HG02970 (cell line): Measurements from ENCODE around the gene PDE4B.
A peak's percentile ranks its signal among the peaks of the same experiment; 100 is the strongest.
"Not testable (repeated sequence)": the region's sequence is repeated elsewhere in the genome, so short reads cannot be mapped to it uniquely, and the experiment has no call there.

Experiments used
- ATAC-seq: cut with Tn5 transposase; IDR thresholded peaks from one replicate; pipeline ENCODE4 v1.9.1; 2021; ENCODE audit warnings: mild to moderate bottlenecking, moderate library complexity, moderate number of reproducible peaks; ENCODE audit not compliant: unreplicated experiment, low FRiP score

PDE4B gene

DNA sequence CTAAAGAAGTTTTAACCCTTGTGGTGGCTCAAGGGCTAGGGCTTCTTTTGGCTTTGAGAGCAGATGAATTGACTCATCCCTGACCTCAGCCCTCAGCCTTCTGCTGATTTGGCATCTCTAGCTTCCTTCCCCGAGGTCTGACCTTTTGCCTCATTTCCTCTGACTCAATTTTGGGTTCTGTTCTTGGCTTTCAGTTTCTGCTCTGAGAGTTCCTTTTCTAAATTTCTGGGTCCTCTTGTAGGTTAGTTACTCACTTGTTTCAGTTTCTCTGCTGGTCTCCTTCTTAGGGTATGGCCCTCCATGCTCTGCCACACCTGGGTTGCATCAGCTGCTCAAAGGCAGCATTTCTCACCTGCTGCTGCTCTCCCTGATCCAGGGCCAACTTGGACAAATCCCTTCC, 19.4 kb downstream of the PDE4B start:
- peak; percentile 100 for ATAC-seq

DNA sequence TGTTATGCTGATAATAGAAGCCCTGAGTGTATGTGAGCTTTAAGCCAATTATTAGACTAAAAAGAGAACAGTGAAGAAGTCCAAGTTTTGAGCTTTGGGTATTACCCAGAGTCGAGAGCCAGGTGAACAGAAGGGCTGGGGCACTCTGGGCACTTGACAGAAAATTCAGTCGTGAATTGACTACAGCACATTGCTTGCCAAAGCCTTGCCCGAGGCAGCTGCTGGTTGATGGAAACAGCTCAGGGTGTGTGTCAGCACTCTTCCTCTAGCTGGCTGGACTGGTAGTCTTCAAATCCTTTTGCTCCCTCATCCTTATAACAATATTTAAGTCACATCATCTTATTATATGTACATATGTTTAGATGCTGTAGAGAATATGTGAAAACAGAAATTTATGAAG, 21.3 kb downstream of the PDE4B start:
- no peak for ATAC-seq

DNA sequence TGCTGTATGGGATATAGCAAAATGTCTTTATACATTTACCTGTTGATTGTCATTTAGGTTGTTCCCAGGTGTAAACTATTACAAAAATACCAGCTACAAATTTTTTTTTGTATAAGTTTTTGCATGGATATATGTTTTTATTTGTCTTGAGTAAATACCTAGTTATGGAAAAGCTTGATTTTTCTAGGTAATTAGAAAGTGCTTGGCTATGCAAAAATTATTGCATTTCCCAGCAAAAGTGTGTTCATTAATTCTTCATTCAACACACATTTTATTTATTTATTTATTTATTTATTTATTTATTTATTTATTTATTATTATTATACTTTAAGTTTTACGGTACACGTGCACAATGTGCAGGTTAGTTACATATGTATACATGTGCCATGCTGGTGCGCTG, 22.1 kb downstream of the PDE4B start:
- ATAC-seq = no peak

DNA sequence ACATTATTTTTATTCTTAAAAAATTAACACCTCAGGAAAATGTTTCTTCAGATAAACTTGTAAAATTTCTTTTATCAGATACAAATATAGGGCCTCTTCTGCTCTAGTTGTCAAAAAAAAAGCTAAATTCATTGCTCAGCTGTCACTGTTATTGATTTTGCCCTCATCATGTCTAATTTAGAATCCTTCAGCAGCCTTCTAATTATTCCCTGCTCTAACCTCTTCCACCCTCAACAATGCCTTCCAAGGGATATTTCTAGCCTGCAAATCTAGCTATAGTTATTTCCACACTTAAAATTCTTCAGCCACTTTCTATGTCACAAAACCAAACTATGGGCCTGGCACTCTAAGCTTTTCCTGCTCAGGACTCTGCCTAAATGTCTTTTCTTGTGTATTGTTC, 25.2 kb downstream of the PDE4B start:
- no peak for ATAC-seq

DNA sequence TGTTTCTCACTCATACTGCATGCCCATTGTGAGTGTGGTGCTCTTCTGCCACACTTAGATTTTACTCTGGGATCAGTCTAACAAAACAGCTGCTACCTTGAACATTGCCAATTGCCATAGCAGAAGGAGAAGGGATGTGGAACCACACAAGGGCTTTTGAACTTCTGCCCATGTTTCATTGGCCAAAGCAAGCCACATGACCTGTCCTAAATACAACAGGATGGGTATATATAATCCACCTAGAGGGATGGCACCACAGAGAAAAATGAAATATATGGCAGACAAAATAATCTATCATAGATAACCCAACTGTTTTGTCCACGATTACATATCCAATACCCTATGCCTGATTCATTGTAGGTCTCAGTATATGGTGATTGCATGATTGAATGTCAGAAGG, 26.3 kb downstream of the PDE4B start:
- ATAC-seq = no peak

DNA sequence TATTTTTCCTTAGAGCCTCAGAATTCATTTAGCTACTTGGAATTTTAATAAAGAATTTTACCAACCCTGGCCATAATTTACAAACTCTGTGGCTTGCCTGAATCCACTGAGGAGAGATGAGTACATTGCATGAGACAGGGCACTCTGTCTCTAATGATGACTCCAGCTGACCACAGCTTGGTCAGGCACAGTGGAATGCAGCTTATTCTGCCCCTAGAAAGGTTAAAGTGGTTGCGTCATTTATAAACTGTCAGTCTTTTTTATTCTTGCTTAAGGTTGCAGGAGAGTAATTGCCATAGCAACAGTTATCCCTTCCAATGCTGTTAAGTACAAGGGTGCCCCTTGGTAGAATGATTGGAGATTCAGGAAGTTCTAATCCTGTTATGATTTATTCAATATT, 28.3 kb downstream of the PDE4B start:
- no peak for ATAC-seq

DNA sequence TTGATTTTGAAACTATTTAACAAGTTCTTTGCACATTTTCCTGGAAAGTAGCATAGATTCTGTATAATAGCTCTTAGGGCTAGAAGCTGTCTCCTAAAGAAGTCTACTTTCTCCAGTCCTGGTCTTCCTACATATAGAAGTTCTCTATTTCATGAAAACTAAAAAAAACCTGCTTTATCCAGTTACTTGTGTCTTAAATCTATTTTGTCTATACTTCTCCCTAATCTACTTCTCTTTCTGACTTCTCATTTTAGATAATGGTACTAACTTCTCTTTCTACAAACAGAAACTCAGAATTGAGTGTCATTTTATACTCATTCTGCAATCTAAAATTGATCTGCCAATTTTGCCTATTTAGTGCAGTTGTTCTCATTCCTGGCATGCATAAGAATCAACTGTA, 28.7 kb downstream of the PDE4B start:
- ATAC-seq = no peak

DNA sequence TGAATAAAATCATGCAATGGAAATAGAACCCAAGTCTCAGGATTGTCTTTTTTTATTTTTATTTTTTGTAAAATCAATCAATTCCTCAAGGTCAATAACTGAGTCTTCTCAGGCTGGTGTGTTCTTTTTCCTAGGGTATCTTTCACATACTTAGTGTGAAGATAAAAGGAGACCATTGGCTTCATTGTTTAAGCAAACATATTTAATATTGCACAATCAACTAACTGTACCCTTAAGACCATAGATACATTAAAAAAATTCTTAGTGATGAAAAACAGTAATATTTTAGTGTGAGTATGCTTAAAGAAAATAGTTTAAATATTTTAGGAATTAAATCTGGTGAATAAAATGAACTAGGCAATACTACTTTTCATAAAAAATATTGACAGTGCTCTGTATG, 31.4 kb downstream of the PDE4B start:
- no peak for ATAC-seq

DNA sequence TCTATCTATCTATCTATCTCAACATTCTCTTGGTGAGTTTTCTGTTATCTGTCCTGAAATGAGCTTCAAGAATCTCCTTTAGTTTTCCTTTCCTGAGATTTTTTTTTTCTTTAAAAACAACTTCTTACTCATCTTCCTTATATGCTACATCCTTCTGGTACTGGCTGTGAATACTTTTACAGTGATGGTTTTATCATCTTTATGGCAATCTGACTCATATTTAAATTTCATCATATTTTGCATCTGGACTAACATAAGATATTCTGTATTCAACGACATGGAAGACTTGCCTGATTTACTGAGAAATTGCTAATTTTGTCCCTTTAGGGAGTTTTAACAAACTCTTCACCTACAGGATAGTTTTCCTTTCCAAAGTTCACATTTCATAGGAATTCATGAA, 33.0 kb downstream of the PDE4B start:
- no peak for ATAC-seq

DNA sequence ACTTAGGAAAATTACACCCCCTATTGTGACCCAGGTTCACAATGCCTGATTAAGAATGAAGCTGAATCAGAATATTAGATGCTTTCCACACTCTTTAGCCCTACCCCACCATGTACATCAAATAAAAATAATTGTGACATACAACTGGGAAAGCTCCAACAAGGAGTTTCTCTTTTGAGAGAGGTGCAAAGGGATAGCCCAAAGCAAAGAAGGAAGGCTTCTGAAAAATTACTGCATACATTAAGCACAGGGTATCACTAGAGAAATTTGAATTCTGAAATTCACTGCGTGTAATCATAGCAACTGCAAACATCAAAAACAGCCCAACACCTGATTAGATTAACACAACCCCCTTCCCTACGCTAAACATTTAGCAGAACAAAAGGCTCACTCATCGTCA, 34.1 kb downstream of the PDE4B start:
- ATAC-seq = no peak

DNA sequence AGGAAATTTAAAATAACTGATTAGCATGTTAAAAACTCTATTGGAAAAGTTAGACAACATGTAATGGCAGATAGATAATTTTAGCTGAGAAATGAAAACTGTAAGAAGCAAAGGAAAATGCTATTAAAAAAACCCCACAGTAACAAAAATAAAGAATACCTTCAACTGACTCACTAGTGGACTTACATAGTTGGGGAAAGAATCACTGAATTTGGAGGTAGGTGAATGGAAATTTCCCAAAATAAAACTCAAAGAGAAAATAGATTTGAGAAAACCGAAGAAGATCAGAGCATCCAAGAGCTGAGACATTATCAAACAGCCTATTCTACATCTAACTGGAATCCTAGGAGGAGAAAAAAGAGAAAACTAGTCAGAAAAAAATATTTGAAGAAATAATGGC, 34.7 kb downstream of the PDE4B start:
- ATAC-seq = no peak

DNA sequence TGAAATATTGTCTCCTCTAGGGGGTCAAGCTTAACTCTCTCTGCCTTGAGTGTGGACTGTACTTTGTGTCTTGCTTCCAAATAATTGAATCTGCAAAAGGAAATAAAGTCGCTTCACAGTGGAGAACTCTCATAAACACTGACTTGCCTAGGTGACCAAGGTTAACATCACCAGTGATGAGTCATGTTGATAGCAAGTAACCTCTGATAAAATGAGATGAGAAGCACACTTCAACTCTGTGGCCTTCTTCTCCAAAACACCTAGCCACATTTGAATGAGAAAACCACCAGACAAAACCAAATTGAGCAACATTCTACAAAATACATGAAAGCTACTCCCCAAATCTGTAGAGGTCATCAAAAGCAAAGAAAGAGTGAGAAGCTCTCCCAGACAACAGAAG, 37.6 kb downstream of the PDE4B start:
- no peak for ATAC-seq

DNA sequence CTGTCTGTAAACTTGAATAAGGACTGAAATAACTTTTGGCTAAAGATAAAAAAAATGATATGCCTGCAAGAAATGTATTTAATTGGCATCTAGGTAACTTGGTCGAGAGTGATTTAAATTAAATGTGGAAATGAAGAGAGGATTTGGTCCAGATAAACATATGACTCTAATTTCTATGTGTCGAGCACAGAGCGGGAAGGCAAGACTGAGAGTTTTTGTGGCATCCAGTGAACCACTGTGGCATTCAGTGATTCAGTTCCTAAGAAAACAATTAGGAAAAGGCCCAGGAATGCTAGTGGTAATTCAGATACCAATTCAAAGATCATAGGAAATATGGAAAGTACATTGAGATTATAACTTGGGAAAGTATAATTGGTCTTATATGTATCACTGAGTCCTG, 39.6 kb downstream of the PDE4B start:
- no peak for ATAC-seq

DNA sequence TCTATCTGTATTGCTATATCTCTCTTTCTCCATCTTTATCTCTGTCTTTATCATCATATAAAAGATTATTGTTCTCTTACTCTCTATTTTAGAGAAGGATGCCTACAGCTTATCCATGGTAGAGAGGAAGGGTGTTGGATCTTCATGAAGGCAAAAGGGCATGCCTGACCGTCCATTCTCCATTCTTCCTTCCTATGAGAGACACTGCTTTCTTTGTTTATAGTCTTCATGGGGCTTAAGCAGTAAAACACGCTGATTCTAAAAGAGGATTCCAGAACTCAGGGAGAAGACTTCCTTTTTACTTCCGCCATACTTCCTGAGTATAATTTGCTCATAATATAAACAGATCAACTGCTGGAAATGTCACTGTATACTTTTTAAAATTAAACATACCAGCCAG, 44.0 kb downstream of the PDE4B start:
- no peak for ATAC-seq

DNA sequence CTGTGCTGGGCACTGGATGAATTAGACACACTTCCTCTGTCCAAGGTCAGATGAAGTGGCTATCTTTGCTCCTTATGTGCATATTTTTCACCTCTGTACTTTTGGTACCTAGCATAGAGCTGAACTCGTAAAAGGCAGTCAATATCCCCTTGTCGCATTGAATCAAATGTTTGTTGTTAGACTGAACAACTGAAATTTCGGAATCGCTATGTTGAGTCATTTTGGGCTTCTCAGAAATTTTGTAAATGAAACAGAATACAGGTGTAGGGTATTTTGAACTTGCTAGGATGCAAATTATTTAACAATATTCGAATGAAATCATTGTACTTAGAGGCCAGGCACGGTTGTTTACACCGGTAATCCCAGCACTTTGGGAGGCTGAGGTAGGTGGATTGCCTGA, 48.0 kb downstream of the PDE4B start:
- no peak for ATAC-seq

DNA sequence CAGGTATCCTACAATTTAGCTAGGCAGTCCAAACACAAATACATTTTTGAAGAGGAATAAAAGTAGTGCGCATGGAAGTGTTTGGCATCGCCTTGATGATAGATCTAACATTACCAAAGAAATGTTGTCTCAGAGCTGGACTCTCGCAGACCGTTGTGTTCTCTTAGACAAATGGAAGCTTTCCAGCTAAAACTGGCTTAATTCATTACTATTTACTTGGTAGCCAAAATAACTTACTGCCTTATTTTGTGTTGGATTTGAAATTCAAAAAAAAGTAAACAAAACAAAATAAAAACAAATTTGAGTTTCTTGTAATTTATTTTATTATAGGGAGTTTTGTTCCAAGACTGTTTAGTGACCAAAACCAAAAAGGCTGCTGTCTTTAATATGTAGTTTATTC, 51.6 kb downstream of the PDE4B start:
- no peak for ATAC-seq

DNA sequence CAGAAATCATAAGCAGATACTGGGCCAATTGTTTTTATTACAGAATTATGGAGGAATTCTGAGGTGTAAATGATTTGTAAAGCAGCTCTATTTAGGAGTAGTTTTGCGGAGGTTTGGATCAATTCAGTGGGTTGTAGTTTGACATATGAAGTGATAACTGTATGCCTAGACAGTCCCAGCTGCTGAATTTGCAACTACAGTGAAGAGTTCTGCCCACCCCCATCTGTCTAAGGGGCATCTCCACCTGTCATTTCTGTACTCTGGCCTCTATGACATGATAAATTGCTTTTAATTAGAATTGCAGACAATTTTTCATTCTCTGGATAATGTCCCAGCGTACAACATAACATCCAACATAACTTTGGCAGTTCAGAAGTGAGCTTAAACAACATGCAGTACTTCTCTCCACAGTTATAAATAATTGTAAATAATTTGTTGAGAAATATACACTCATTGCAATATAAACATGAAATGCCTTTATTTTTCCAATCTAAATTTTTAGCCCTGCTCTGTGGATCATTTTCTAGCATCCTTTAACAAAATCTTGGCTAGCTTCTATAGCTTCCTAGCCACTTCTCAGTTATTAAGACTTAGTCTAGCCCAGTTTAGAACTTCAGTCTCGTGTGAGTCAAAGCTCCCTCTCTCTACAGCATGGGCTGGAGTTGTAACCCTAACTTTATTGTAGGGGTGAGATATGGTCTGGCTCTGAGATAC, 52.3 kb downstream of the PDE4B start:
- ATAC-seq = no peak

DNA sequence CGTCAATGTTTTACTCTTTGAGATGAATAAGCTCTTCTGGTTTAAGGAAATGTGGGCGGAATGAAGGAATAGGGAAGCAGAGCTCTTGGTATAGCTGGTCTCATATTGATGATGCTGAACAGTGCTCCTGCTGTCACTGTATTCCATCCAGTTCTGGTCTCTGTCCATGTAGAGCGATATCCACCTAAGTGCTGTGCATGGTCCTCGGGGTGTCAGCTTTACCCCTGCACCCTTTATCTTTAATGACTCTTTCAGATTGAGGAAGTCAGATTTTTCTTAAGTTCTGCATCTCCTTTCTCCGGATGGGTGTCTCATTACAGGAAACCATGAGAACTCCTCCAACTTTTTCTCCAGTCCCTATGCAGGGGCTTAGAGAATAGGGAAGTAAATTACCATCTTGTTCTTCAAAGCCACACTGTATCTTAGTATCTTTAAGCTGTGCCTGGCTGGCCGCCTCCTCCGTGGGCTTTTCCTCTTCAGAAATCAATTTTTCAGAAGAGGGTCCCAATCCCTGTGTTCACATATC, 52.9 kb downstream of the PDE4B start:
- ATAC-seq = no peak

DNA sequence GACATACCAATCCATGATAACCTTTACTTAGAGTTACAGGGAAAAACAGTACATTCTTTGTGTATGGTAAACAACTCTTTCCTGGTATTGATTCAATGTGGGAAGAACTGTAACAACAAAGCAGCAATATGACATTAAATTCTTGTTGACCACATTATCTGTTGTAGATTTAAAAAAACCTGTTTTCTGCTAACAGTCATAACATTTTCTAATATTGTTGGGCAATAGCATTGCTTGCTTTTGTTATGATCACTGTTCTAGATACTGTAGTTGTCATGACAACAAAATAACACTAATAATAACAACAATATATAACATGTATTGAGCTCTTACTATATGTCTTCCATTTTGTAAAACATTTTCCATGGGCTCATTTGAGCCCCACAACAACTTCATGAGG, 54.2 kb downstream of the PDE4B start:
- ATAC-seq = no peak

DNA sequence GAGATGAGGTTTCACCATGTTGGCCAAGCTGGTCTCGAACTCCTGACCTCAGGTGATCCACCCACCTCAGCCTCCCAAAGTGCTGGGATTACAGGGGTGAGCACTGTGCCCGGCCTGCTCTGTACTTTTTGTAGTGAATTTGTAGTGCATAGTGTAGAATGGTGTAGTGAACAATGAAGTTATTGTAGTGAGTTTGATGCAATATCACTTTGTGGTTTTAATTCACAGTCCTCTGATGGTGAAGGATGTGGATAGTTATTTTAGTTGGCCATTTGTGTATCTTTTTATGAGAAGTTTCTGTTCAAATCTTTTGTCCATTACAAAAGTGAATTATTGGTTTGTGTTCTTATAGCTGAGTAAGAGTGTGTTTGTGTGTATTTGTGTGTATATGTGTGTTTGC, 57.6 kb downstream of the PDE4B start:
- ATAC-seq = no peak

DNA sequence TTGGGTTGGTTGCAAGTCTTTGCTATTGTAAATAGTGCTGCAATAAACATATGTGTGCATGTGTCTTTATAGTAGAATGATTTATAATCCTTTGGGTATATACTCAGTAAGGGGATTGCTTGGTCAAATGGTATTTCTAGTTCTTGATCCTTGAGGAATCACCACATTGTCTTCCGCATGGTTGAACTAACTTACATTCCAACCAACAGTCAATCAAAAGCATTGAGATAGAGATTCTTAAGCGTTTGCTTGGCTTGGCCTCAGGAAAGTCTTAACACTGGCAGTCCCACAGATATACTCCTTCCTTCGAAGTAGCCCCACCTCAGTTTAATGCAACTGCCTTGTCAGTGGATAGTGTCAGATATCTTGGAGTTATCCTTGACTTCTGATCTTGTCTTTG, 63.9 kb downstream of the PDE4B start:
- ATAC-seq = not testable (repeated sequence)

DNA sequence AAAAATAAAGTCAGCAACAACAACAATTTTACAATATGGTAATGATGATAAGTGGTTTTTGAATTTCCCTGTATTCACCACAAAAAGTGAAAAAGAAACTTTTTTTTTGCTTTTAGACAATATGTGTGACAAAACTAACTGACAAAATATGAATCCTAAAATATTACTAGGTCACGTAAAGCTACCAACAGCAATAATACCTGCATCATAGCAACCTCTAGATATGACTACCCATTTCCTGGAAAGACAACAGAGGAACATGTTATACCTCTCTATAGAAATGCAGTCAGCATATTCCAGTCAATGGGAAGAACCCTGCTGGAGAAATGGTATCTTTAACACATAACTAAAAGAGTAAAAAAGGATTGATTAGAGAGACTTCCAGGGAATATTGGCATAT, 73.7 kb downstream of the PDE4B start:
- no peak for ATAC-seq

DNA sequence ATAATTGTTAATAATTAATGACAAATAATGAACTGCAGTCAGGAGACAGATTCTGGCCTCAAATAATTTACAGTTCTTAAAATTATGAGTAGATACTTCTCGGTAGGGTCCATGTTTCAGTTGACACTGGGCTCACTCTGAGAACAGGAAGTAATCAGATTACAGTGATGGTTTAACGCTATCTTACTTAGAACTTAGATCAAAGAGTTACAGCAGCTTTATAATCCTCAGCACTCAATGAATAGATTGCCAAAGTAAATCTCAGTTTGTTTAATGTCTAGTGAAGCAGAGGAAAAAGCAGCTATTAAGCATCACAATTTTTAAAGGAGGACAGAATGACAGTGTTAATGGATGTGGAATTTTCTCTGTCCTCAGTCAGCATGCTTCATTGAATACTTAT, 79.6 kb downstream of the PDE4B start:
- no peak for ATAC-seq
